ENCODE data around the gene SPOCD1. TPM values are rescaled to one million over a fixed set of nuclear protein-coding genes. Genes with fewer than 3 reads are reported as not detected.

Gene SPOCD1
- total RNA-seq, 2 donors from 2014 or later = 2.0 to 3.1 TPM

DNA sequence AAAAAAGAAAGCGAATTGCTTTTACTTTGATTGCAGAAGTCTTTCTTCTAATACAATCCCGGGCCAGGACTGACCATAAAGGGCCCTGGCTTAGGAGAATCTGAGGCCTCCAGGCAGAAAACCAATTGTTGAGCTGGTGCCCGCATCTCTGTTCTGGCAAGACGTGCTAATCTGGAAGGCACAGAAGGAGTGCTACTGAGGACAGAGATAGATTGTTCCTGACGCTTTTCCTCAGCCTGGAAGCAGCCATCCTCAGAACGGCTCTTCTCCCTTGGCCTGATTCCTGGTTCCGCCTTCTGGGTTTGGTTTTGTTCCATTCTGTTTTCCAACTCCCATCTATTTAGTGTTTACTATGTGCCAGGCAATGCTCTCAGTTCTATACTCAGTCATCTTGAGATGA is 44.8 kb upstream of the SPOCD1 start:
- no peak for DNase-seq
- H3K9me3 Mint-ChIP-seq = no peaks in the 10 kb centered on the region
- H3K4me3 Mint-ChIP-seq = no peak overlapping the region
- Histone ChIP-seq H3K4me1 (ENCODE audit: control insufficient read depth, insufficient read depth, low read length) (no peaks in the 10 kb centered on the region), H3K27ac (ENCODE audit: low read depth, low read length) (no peak overlapping the region), H3K36me3 (ENCODE audit: control insufficient read depth, insufficient read depth, low read length) (no peaks in the 10 kb centered on the region), H3K9me3 (ENCODE audit: control insufficient read depth, low read length) (no peaks in the 10 kb centered on the region), H3K27me3 (ENCODE audit: control insufficient read depth, insufficient read depth, low read length, poor library complexity, severe bottlenecking) (no peaks in the 10 kb centered on the region), H3K9ac (ENCODE audit: extremely low read depth, low read length, poor library complexity, severe bottlenecking) (no peak overlapping the region), H3K4me3 (ENCODE audit: low read length) (no peak overlapping the region)
- H3K27ac Mint-ChIP-seq = no peak overlapping the region
- no peaks in the 10 kb centered on the region for H3K36me3 Mint-ChIP-seq (ENCODE audit: low read depth)
- no peaks in the 10 kb centered on the region for H3K27me3 Mint-ChIP-seq (ENCODE audit: insufficient read depth)
- TF ChIP-seq, protein P1, sequence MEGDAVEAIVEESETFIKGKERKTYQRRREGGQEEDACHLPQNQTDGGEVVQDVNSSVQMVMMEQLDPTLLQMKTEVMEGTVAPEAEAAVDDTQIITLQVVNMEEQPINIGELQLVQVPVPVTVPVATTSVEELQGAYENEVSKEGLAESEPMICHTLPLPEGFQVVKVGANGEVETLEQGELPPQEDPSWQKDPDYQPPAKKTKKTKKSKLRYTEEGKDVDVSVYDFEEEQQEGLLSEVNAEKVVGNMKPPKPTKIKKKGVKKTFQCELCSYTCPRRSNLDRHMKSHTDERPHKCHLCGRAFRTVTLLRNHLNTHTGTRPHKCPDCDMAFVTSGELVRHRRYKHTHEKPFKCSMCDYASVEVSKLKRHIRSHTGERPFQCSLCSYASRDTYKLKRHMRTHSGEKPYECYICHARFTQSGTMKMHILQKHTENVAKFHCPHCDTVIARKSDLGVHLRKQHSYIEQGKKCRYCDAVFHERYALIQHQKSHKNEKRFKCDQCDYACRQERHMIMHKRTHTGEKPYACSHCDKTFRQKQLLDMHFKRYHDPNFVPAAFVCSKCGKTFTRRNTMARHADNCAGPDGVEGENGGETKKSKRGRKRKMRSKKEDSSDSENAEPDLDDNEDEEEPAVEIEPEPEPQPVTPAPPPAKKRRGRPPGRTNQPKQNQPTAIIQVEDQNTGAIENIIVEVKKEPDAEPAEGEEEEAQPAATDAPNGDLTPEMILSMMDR (conservative IDR thresholded peaks at IDR 0.05) = no peak
- WGBS, 2 experiments (ENCODE audit: insufficient coverage in 1 of 2, insufficient read length in 1 of 2) = 91 to 93% methylated on average over 6 to 7 of the region's 7 CpGs
- H3K4me1 Mint-ChIP-seq = no peaks in the 10 kb centered on the region

DNA sequence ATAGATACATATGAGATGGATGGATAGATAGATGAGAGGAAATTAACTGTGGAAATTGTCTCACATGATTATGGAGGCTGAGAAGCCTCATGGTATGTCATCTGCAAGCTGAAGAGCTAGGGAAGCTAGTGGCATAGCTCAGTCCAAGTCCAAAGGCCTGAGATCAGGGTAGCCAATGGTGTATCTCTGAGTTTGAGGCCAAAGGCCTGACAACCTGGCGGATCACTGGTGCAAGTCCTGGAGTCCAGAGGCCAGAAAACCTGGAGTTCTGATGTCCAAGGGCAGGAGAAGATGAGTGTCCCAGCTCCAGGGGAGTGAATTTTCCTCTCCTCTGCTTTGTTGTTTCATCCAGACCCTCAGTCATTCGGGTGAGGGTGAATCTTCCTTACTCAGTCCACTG is 43.9 kb upstream of the SPOCD1 start:
- no peaks in the 10 kb centered on the region for H3K4me1 Mint-ChIP-seq
- TF ChIP-seq, protein P1 (conservative IDR thresholded peaks at IDR 0.05) = no peak

DNA sequence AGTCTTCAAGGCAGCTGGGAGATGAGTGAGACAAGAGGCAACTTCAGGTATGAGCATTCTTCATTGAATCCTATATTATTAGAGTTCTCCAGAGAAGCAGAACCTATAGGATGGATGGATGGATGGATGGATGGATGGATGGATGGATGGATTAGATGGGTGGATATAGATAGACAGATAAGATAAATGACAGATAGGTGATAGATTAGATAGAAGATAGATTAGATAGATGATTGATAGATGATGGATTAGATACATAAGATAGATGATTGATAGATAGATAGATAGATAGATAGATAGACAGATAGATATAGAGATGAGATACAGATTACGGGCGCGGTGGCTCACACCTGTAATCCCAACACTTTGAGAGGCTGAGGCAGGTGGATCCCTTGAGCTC is 43.2 kb upstream of the SPOCD1 start:
- WGBS, 2 experiments (ENCODE audit: insufficient coverage in 1 of 2, insufficient read length in 1 of 2) = 100% methylated on average over 3 of the region's 3 CpGs; no CpG with 5 or more reads in 1 of the 2 experiments
- DNase-seq = no peak
- no peaks in the 10 kb centered on the region for H3K9me3 Mint-ChIP-seq
- H3K27me3 Mint-ChIP-seq (ENCODE audit: insufficient read depth) = no peaks in the 10 kb centered on the region
- no peaks in the 10 kb centered on the region for H3K27me3 ChIP-seq (ENCODE audit: control insufficient read depth, insufficient read depth, low read length, poor library complexity, severe bottlenecking)
- H3K4me3 Mint-ChIP-seq = no peak overlapping the region
- H3K9ac ChIP-seq (ENCODE audit: extremely low read depth, low read length, poor library complexity, severe bottlenecking) = no peak overlapping the region
- TF ChIP-seq, protein P1 (conservative IDR thresholded peaks at IDR 0.05) = no peak
- no peak overlapping the region for H3K27ac ChIP-seq (ENCODE audit: low read depth, low read length)
- H3K9me3 ChIP-seq (ENCODE audit: control insufficient read depth, low read length) = no peaks in the 10 kb centered on the region
- no peak overlapping the region for H3K4me3 ChIP-seq (ENCODE audit: low read length)
- no peaks in the 10 kb centered on the region for H3K36me3 ChIP-seq (ENCODE audit: control insufficient read depth, insufficient read depth, low read length)
- no peaks in the 10 kb centered on the region for H3K4me1 Mint-ChIP-seq
- no peaks in the 10 kb centered on the region for H3K4me1 ChIP-seq (ENCODE audit: control insufficient read depth, insufficient read depth, low read length)
- H3K36me3 Mint-ChIP-seq (ENCODE audit: low read depth) = no peaks in the 10 kb centered on the region
- no peak overlapping the region for H3K27ac Mint-ChIP-seq

More for the DNA sequence above, 43.9 kb upstream of the SPOCD1 start:
- no peaks in the 10 kb centered on the region for H3K9me3 Mint-ChIP-seq
- Histone ChIP-seq H3K36me3 (ENCODE audit: control insufficient read depth, insufficient read depth, low read length) (no peaks in the 10 kb centered on the region), H3K27me3 (ENCODE audit: control insufficient read depth, insufficient read depth, low read length, poor library complexity, severe bottlenecking) (no peaks in the 10 kb centered on the region), H3K9ac (ENCODE audit: extremely low read depth, low read length, poor library complexity, severe bottlenecking) (no peak overlapping the region), H3K9me3 (ENCODE audit: control insufficient read depth, low read length) (no peaks in the 10 kb centered on the region), H3K4me3 (ENCODE audit: low read length) (no peak overlapping the region), H3K27ac (ENCODE audit: low read depth, low read length) (no peak overlapping the region), H3K4me1 (ENCODE audit: control insufficient read depth, insufficient read depth, low read length) (no peaks in the 10 kb centered on the region)
- no peak overlapping the region for H3K4me3 Mint-ChIP-seq
- no peaks in the 10 kb centered on the region for H3K27me3 Mint-ChIP-seq (ENCODE audit: insufficient read depth)
- no peak overlapping the region for H3K27ac Mint-ChIP-seq
- 95 to 100% methylated on average over 1 to 2 of the region's 2 CpGs for WGBS, 2 experiments (ENCODE audit: insufficient coverage in 1 of 2, insufficient read length in 1 of 2)
- no peak for DNase-seq
- no peaks in the 10 kb centered on the region for H3K36me3 Mint-ChIP-seq (ENCODE audit: low read depth)
